Astrocyte (in vitro differentiated cells and primary cell): ENCODE measurements around the gene ZNF385B. TPM values are rescaled to one million over a fixed set of nuclear protein-coding genes. Genes with fewer than 3 reads are reported as not detected.

Experiments used
- DNase-seq: peaks from one replicate; pipeline ENCODE4 v3.0.0-alpha.2; 2010; ENCODE audit warnings: low read depth
- FAIRE-seq: peaks from 2 replicates; lab custom pipeline; 2011; peaks lifted over from hg19 to GRCh38; lab: Jason Lieb, UNC
- H2AFZ ChIP-seq: 2 replicates; pipeline ENCODE4 v1.6.0; 2012; ENCODE audit warnings: low read depth, low read length, inconsistent platforms
- H3K27ac ChIP-seq: 2 replicates; pipeline ENCODE4 v1.5.1; 2011; ENCODE audit warnings: low read depth, low read length, inconsistent platforms
- H3K27me3 ChIP-seq: 2 replicates; pipeline ENCODE4 v1.6.0; 2011; ENCODE audit warnings: low read length, inconsistent platforms; ENCODE audit not compliant: insufficient read depth
- H3K36me3 ChIP-seq: 2 replicates; pipeline ENCODE4 v1.5.1; 2011; ENCODE audit warnings: low read length, inconsistent platforms; ENCODE audit not compliant: insufficient read depth
- H3K4me1 ChIP-seq: 2 replicates; pipeline ENCODE4 v1.5.1; 2011; ENCODE audit warnings: low read length, inconsistent platforms; ENCODE audit not compliant: insufficient read depth
- H3K4me2 ChIP-seq: 2 replicates; pipeline ENCODE4 v1.6.0; 2012; ENCODE audit warnings: low read length, inconsistent platforms
- H3K4me3 ChIP-seq: 2 replicates; pipeline ENCODE4 v1.5.1; 2011; ENCODE audit warnings: low read depth, mild to moderate bottlenecking, low read length, inconsistent platforms; ENCODE audit not compliant: insufficient read depth
- H3K79me2 ChIP-seq: 2 replicates; pipeline ENCODE4 v1.6.0; 2012; ENCODE audit warnings: mild to moderate bottlenecking, low read length, inconsistent platforms; ENCODE audit not compliant: insufficient read depth
- H3K9ac ChIP-seq: 2 replicates; pipeline ENCODE4 v1.6.0; 2012; ENCODE audit warnings: mild to moderate bottlenecking, low read length, inconsistent platforms
- H3K9me3 ChIP-seq: 2 replicates; pipeline ENCODE4 v1.5.1; 2012; ENCODE audit warnings: low read depth, mild to moderate bottlenecking, low read length, inconsistent platforms; ENCODE audit not compliant: insufficient read depth
- H4K20me1 ChIP-seq: 2 replicates; pipeline ENCODE4 v1.6.0; 2012; ENCODE audit warnings: low read length, inconsistent platforms; ENCODE audit not compliant: insufficient read depth
- H3K27ac Mint-ChIP-seq: one replicate; pipeline ENCODE4 v1.8.0; 2021; ENCODE audit warnings: mild to moderate bottlenecking, mixed read lengths; ENCODE audit not compliant: unreplicated experiment
- H3K27me3 Mint-ChIP-seq: one replicate; pipeline ENCODE4 v1.8.0; 2021; ENCODE audit warnings: low read depth, mixed read lengths; ENCODE audit not compliant: unreplicated experiment
- H3K36me3 Mint-ChIP-seq: one replicate; pipeline ENCODE4 v1.8.0; 2021; ENCODE audit warnings: low read depth, mixed read lengths; ENCODE audit not compliant: unreplicated experiment
- H3K4me1 Mint-ChIP-seq: one replicate; pipeline ENCODE4 v1.8.0; 2021; ENCODE audit warnings: low read depth, mixed read lengths; ENCODE audit not compliant: unreplicated experiment
- H3K4me3 Mint-ChIP-seq: one replicate; pipeline ENCODE4 v1.8.0; 2021; ENCODE audit warnings: mild to moderate bottlenecking, moderate library complexity, mixed read lengths; ENCODE audit not compliant: unreplicated experiment
- H3K9me3 Mint-ChIP-seq: one replicate; pipeline ENCODE4 v1.8.0; 2021; ENCODE audit warnings: mild to moderate bottlenecking, mixed read lengths; ENCODE audit not compliant: unreplicated experiment
- EZH2 ChIP-seq: IDR thresholded peaks from 2 replicates; pipeline ENCODE4 v1.6.1; 2012; ENCODE audit warnings: mild to moderate bottlenecking, low read length, inconsistent platforms; ENCODE audit not compliant: insufficient read depth
- total RNA-seq: library from RNA; stranded (reverse); gene quantifications from 2 replicates; pipeline ENCODE4 v1.2.1, GENCODE V29; 2021
- TF ChIP-seq, protein P1 (sequence below): IDR thresholded peaks from 2 replicates; pipeline ENCODE4 v1.5.1; 2011; ENCODE audit warnings: low read depth, mild to moderate bottlenecking, inconsistent platforms, low read length, moderate library complexity; ENCODE audit not compliant: insufficient read depth

The ZNF385B gene
- total RNA-seq, 1 donor from 2014 or later = 0.27 TPM

DNA sequence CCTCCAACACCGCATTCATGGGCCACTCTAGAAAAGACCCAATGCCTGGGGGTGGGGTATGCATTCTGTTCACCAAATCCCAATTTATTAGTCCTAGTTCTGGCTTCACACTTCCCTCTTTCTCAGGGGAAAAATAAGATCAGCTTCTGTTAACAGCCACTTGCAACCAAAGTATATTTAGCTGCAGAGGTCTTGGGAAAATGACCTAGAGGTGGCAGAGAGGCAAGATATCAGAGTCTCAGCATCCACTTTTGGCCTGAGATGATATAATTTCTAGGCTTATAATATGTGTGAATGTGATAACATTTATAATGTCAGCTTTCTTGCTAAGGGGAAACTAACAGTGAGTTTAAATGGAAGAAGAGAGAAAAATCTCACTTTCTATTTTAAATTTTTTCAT lies 89.1 kb downstream of the ZNF385B start:
- H3K27me3 Mint-ChIP-seq = no peaks in the 10 kb centered on the region
- H3K4me3 Mint-ChIP-seq = no peak overlapping the region
- H2AFZ ChIP-seq = no peak overlapping the region

DNA sequence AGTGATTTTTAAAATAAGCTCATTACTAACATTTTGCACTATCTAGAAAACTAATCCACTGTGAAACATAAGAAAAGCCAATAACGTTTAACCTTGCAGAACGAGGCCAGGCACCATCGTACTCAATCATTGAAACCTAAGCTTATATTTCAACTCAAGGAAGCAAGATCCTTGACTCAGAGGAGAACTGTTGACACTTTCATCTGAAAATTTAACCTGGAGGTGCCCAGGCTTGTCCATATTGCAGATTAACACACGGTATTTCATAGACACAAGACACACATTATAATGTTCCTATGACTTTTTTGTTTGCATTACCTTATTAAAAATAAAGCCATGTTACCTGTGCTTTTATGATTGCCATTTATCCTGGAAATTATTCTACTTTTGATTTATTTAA lies 89.6 kb downstream of the ZNF385B start:
- no peak overlapping the region for H3K4me3 Mint-ChIP-seq
- H3K4me1 Mint-ChIP-seq = no peaks in the 10 kb centered on the region
- H3K36me3 Mint-ChIP-seq = no peaks in the 10 kb centered on the region
- no peaks in the 10 kb centered on the region for H3K27me3 Mint-ChIP-seq
- no peak overlapping the region for H3K4me2 ChIP-seq
- no peaks in the 10 kb centered on the region for H3K79me2 ChIP-seq
- H3K36me3 ChIP-seq = no peaks in the 10 kb centered on the region
- H3K9me3 ChIP-seq = no peaks in the 10 kb centered on the region
- H4K20me1 ChIP-seq = no peaks in the 10 kb centered on the region
- TF ChIP-seq EZH2 = no peak
- TF ChIP-seq, protein P1, sequence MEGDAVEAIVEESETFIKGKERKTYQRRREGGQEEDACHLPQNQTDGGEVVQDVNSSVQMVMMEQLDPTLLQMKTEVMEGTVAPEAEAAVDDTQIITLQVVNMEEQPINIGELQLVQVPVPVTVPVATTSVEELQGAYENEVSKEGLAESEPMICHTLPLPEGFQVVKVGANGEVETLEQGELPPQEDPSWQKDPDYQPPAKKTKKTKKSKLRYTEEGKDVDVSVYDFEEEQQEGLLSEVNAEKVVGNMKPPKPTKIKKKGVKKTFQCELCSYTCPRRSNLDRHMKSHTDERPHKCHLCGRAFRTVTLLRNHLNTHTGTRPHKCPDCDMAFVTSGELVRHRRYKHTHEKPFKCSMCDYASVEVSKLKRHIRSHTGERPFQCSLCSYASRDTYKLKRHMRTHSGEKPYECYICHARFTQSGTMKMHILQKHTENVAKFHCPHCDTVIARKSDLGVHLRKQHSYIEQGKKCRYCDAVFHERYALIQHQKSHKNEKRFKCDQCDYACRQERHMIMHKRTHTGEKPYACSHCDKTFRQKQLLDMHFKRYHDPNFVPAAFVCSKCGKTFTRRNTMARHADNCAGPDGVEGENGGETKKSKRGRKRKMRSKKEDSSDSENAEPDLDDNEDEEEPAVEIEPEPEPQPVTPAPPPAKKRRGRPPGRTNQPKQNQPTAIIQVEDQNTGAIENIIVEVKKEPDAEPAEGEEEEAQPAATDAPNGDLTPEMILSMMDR = no peak
- peaks cover 2% of the 10 kb centered on the region for H3K27me3 ChIP-seq
- H2AFZ ChIP-seq = no peak overlapping the region
- H3K27ac ChIP-seq = no peak overlapping the region
- no peaks in the 10 kb centered on the region for H3K9me3 Mint-ChIP-seq
- DNase-seq (no peak), FAIRE-seq (no peak)
- H3K4me3 ChIP-seq = no peak overlapping the region
- no peak overlapping the region for H3K27ac Mint-ChIP-seq
- no peaks in the 10 kb centered on the region for H3K4me1 ChIP-seq
- H3K9ac ChIP-seq = no peak overlapping the region

More for the DNA sequence above, 89.1 kb downstream of the ZNF385B start:
- no peak for DNase-seq
- no peaks in the 10 kb centered on the region for H3K4me1 Mint-ChIP-seq
- Histone ChIP-seq H3K4me3 (no peak overlapping the region), H3K36me3 (no peaks in the 10 kb centered on the region), H3K9me3 (no peaks in the 10 kb centered on the region), H3K27ac (no peak overlapping the region), H3K79me2 (no peaks in the 10 kb centered on the region), H3K4me2 (no peak overlapping the region), H3K9ac (no peak overlapping the region), H3K4me1 (no peaks in the 10 kb centered on the region), H4K20me1 (no peaks in the 10 kb centered on the region), H3K27me3 (peaks cover 2% of the 10 kb centered on the region)
- no peaks in the 10 kb centered on the region for H3K36me3 Mint-ChIP-seq
- H3K9me3 Mint-ChIP-seq = no peaks in the 10 kb centered on the region
- TF ChIP-seq, protein P1 = no peak
- TF ChIP-seq EZH2 = no peak
- FAIRE-seq = no peak
- H3K27ac Mint-ChIP-seq = no peak overlapping the region

DNA sequence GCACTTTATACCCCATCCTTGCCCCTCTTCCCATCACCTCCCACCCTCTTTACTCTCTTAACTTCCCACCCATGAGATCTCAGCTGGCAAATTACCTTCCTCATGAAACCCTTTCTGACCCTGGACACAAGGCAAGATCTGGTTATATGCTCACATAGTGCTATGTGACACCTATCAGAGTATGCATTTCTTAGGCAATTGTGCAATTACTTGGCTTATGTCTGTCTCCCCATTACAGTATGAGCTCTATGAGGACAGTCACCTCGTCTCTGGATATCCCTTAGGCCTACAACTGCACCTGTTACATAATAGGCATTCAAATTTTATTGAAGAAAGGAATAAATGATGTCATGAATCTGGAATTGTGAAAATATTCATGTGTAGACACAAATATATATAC lies 91.4 kb downstream of the ZNF385B start:
- no peak for DNase-seq
- Mint-ChIP-seq H3K4me1 (no peaks in the 10 kb centered on the region), H3K4me3 (no peak overlapping the region), H3K36me3 (no peaks in the 10 kb centered on the region), H3K27me3 (no peaks in the 10 kb centered on the region), H3K9me3 (no peaks in the 10 kb centered on the region), H3K27ac (no peak overlapping the region)
- no peaks in the 10 kb centered on the region for H3K4me1 ChIP-seq
- no peaks in the 10 kb centered on the region for H3K36me3 ChIP-seq
- TF ChIP-seq, protein P1 = no peak
- no peak for TF ChIP-seq EZH2
- no peaks in the 10 kb centered on the region for H3K9me3 ChIP-seq
- H3K27me3 ChIP-seq = peaks cover 5% of the 10 kb centered on the region
- FAIRE-seq = no peak
- no peak overlapping the region for H3K4me2 ChIP-seq
- no peak overlapping the region for H3K27ac ChIP-seq
- H3K79me2 ChIP-seq = no peaks in the 10 kb centered on the region
- H2AFZ ChIP-seq = no peak overlapping the region
- H4K20me1 ChIP-seq = no peaks in the 10 kb centered on the region
- H3K4me3 ChIP-seq = no peak overlapping the region
- no peak overlapping the region for H3K9ac ChIP-seq
